Left hindlimb (tissue), 1 donor: ENCODE results near the gene FABP7.

Experiments used
- DNase-seq: peaks from one replicate; pipeline ENCODE4 v3.0.0-alpha.2; 2018

Gene FABP7

DNA sequence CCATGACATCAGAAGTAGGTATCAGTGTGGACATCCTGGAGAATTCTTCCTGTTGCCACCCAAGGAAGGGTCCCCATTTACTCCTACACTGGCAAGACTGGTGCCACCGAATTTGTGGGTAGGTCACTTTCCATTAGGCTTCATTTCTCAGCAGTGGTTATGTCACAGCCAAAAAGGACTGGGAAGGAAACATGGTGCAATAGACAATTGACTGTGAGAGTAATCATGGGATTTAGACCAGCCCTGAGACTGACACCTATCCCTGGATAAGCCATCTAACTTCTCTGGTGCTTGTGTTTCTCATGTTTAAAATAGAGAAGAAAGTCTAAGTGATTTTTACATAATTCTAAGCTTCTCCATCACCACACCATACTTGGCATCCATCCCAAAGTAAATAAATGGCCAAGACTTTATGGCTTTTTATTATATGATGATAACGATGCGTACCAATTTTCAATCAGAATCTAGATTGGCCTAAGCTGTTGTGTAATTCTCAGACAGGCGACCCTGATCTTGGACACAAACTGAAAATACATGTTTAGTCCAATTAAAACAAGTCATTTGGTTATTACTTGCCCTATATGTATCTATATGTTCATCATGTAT, 19.7 kb downstream of the FABP7 start:
- no peak for DNase-seq

DNA sequence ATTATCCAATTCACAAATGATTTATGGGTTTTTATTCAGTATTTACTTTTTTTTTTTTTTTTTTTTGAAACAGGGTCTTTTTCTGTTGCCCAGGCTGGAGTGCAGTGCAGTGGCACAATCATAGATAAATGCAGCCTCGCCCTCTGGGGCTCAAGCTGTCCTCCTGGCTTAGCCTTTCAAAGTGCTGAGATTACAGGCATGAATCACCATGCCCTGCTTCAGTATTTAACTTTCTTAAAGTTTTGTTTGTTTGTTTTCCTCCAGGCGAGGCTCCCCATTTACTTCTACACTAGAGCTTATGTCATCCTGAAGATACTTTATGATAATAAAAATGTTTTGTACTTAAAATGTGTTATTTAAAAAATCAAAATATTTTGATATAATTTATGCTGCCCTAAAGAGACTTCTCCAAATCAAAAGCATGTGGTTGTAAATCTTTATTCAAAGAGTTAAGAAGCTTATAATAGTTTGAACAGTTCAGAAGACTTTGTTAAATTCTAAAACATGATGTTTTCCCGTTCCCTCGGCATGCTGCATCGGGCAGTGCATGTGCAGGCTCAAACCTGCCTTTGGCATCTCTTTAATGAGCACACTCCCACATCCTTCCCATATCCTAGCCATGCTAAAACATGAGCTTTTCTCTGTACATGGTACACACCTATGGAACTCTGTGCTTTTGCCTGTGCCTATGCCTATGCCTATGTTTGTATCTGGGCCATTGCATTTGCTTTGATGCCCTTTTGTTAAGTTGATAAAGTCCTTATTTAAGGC, 20.6 kb downstream of the FABP7 start:
- DNase-seq: no peak

DNA sequence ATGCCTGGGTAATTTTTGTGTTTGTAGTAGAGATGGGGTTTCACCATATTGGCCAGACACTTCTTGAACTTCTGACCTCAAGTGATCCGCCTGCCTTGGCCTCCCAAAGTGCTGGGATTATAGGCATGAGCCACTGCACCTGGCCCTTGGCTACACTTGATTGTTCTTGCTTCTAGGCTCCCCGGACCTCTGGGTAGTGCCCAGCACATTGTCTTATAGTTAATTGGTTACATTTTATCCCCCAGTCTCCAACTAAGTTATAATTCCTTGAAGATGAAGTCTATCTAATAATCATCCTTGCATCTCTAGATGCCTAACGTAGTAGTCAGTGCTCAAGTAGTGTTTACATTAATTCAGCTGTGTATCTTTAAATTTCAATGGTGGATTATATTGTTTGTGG, 21.4 kb downstream of the FABP7 start:
- DNase-seq: no peak

GRCh38 chr6:122801397-122801796, 21.9 kb downstream of the FABP7 start:
- no peak for DNase-seq

DNA sequence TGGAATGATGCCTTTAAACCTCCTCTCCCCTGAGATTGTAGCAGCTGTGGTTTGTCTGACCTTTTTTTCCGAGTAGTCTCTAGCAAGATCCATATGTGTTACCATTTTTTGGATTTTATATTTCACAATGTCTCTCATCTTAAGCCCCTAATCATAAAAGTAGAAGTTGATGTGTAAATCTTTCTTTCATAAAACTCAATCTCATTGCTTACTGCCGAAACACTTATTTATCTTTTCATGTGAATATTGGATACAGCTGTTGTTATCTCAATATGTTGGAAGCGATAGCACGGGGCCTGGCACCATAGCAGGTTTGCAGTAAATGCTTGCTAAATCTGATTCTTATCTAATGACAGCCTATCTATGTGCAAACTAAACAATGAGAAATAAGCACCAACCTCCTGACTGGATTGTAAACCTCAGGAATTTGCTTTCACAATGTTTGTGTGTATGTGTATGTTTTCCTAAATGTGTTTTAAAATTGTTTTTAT, 23.7 kb downstream of the FABP7 start:
- no peak for DNase-seq

- no peak for DNase-seq
These were observed 25.5 kb downstream of the FABP7 start for GRCh38 chr6:122804962-122805485.

DNA sequence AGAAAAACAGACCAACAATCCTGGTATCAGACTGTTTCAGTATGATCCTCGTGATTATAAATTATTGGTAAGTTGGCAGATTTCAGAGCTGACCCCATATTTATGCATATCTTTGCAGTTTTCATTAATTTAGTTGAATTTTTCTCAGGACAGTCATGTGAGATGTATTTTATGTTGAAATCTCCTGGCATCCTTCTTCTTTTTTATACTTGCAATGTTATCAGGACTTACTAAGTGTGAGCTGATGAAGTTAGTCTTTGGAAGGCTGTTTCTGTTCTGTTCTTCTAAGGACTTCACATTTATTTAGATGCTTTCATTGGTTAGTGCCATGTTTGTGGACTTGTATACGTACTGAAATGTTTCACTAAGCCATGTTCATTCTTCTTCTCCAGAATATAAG, 26.8 kb downstream of the FABP7 start:
- DNase-seq: no peak

- no peak for DNase-seq
These were observed 28.8 kb downstream of the FABP7 start for GRCh38 chr6:122808121-122808885.

DNA sequence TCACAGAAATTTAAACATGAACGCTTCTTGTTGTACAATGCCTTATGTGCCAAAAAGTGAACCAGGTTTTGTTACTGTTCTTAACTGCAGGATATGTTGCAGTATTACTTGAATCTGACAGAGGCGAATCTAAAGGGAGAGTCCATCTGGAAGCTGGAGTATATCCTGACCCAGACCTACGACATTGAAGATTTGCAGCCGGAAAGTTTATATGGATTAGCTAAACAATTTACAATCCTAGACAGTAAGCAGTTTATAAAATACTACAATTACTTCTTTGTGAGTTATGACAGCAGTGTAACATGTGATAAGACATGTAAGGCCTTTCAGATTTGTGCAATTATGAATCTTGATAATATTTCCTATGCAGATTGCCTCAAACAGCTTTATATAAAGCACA, 29.5 kb downstream of the FABP7 start:
- no peak for DNase-seq

DNA sequence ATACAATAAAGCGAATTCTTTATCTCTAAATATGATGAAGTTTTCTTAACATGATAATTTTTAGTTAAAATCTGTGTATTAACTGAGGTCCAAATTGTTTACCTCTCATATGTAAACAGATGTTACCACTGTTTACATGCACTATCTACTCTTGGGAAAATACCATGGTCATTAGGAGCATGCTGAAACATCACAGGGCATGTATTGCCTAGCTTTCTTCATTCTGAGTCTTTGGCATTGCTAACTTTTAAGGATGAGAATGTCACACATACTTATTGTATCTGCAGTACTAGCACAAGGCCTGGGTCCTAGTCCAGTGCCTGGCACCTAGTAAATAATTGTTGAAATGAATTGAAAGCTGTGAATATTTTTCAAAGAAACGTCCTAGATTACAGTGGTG, 30.2 kb downstream of the FABP7 start:
- no peak for DNase-seq

GRCh38 chr6:122810189-122810588, 30.7 kb downstream of the FABP7 start:
- DNase-seq: no peak

- no peak for DNase-seq
These were observed 37.8 kb downstream of the FABP7 start for GRCh38 chr6:122817358-122817757.

DNA sequence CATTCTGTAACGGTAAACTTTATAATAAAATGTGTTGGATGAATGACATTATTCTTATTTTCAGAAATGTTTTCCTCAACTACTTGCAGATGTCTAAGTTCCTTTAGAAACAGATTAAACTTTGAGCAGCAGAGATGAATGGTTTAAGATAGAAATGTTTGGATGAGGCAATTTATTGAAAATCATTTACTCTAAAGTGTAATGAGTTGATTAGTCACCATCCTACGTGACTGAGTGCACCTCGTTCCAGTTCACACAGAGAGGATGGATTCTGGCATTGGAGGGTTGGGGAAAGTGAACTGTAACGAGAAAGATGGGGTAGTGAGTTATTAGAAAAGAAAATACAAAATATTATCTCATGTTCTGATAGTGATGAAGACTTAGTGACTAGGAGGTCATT, 38.2 kb downstream of the FABP7 start:
- DNase-seq: no peak

GRCh38 chr6:122818866-122819265, 39.4 kb downstream of the FABP7 start:
- DNase-seq: no peak

DNA sequence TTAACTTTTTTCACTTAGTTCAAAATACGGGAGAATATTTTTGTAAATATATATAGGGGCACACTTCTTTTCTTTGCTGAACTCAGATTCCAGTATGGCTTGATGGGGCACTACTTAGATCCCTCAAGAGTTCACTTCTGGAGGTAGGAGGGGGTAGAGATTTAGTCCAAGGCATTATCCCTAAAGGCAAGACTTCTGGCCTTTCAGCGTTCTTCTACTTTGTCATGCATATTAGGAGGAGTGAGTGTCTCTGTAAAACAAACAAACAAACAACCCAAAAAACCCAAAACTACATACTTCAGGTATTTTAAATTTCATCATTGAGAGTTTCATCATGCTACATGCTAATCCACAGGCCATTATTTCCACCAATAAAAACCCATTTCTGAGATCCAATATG, 41.6 kb downstream of the FABP7 start:
- no peak for DNase-seq

GRCh38 chr6:122825163-122825562, 45.6 kb downstream of the FABP7 start:
- no peak for DNase-seq

DNA sequence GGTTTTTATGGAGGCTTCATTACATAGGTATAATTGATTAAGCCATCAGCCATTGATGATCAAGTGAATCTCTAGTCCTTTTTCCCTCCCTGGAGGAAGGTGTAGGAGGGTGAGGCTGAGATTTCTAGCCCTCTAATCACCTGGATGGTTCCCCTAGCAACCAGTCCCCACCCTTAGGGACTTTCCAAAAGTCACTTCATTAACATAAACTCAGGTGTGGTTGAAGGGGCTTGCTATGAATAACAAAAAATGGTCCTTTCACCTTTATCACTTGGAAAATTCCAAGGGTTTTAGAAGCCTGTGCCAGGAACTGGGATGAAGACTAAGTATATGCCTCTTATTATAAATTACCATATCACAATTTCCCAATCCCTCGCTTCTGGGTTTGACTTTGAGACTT, 49.9 kb downstream of the FABP7 start:
- DNase-seq: no peak

- no peak for DNase-seq
These were observed 52.0 kb downstream of the FABP7 start for GRCh38 chr6:122831511-122831910.

DNA sequence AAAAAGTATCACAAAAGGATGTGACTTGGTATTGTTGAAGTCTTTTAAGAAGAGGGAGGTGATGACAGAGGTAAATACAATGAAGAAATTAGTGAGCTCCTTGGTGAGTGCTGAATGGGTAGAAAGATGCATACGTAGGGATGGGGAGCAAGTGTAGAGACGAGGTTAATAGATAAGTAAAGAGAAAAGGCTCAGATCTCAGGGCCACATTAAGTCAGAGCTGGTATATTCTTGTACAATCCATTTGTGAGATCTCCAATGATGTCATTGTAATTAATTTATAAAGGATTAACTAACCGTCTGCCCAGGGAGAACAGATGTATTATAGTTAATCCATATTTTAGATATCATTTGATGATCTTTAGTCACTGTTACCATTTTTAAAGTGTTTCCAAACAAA, 52.9 kb downstream of the FABP7 start:
- DNase-seq: no peak

- no peak for DNase-seq
These were observed 53.5 kb downstream of the FABP7 start for GRCh38 chr6:122833021-122833491.
